ENCODE data around the gene KRTAP19-8.

Gene KRTAP19-8

GRCh38 chr21:31043471-31043870 lies 5.2 kb upstream of the KRTAP19-8 start:
- Histone ChIP-seq H3K4me1 (ENCODE audit: insufficient read depth, low read length) (no peaks in the 10 kb centered on the region), H3K36me3 (ENCODE audit: insufficient read depth, low read length) (no peaks in the 10 kb centered on the region), H3K27me3 (ENCODE audit: control insufficient read depth in 1 of 2, insufficient read depth in 2 of 2, low read length in 2 of 2) (no peaks in the 10 kb centered on the region), H3K4me3 (ENCODE audit: low read depth in 1 of 2, low read length in 2 of 2) (no peak overlapping the region), H3K27ac (ENCODE audit: low read depth, low read length) (no peak overlapping the region), H3K9ac (ENCODE audit: low read length) (no peak overlapping the region), H3K9me3 (ENCODE audit: low read length) (no peaks in the 10 kb centered on the region)

- H3K27me3 ChIP-seq (ENCODE audit: control insufficient read depth in 1 of 2, insufficient read depth in 2 of 2, low read length in 2 of 2) = no peaks in the 10 kb centered on the region
- no peaks in the 10 kb centered on the region for H3K36me3 ChIP-seq (ENCODE audit: insufficient read depth, low read length)
- H3K27ac ChIP-seq (ENCODE audit: low read depth, low read length) = no peak overlapping the region
- no peak overlapping the region for H3K9ac ChIP-seq (ENCODE audit: low read length)
- no peaks in the 10 kb centered on the region for H3K9me3 ChIP-seq (ENCODE audit: low read length)
- no peak overlapping the region for H3K4me3 ChIP-seq (ENCODE audit: low read depth in 1 of 2, low read length in 2 of 2)
- H3K4me1 ChIP-seq (ENCODE audit: insufficient read depth, low read length) = no peaks in the 10 kb centered on the region
Measured at GRCh38 chr21:31042080-31042464, 3.8 kb upstream of the KRTAP19-8 start.

- Histone ChIP-seq H3K9me3 (ENCODE audit: low read length) (no peaks in the 10 kb centered on the region), H3K4me3 (ENCODE audit: low read depth in 1 of 2, low read length in 2 of 2) (no peak overlapping the region), H3K9ac (ENCODE audit: low read length) (no peak overlapping the region), H3K27ac (ENCODE audit: low read depth, low read length) (no peak overlapping the region), H3K4me1 (ENCODE audit: insufficient read depth, low read length) (no peaks in the 10 kb centered on the region), H3K27me3 (ENCODE audit: control insufficient read depth in 1 of 2, insufficient read depth in 2 of 2, low read length in 2 of 2) (no peaks in the 10 kb centered on the region), H3K36me3 (ENCODE audit: insufficient read depth, low read length) (no peaks in the 10 kb centered on the region)
Measured at GRCh38 chr21:31041295-31042079, 3.2 kb upstream of the KRTAP19-8 start.

GRCh38 chr21:31034378-31034777 lies 3.9 kb downstream of the KRTAP19-8 start:
- H3K27me3 ChIP-seq (ENCODE audit: control insufficient read depth in 1 of 2, insufficient read depth in 2 of 2, low read length in 2 of 2) = no peaks in the 10 kb centered on the region
- H3K27ac ChIP-seq (ENCODE audit: low read depth, low read length) = no peak overlapping the region
- H3K4me1 ChIP-seq (ENCODE audit: insufficient read depth, low read length) = no peaks in the 10 kb centered on the region
- H3K9me3 ChIP-seq (ENCODE audit: low read length) = no peaks in the 10 kb centered on the region
- no peaks in the 10 kb centered on the region for H3K36me3 ChIP-seq (ENCODE audit: insufficient read depth, low read length)
- no peak overlapping the region for H3K9ac ChIP-seq (ENCODE audit: low read length)
- no peak overlapping the region for H3K4me3 ChIP-seq (ENCODE audit: low read depth in 1 of 2, low read length in 2 of 2)

GRCh38 chr21:31030367-31031106 lies 7.7 kb downstream of the KRTAP19-8 start:
- H3K4me3 ChIP-seq (ENCODE audit: low read depth in 1 of 2, low read length in 2 of 2) = no peak overlapping the region
- H3K9me3 ChIP-seq (ENCODE audit: low read length) = no peaks in the 10 kb centered on the region
- no peaks in the 10 kb centered on the region for H3K36me3 ChIP-seq (ENCODE audit: insufficient read depth, low read length)
- H3K27ac ChIP-seq (ENCODE audit: low read depth, low read length) = no peak overlapping the region
- no peaks in the 10 kb centered on the region for H3K4me1 ChIP-seq (ENCODE audit: insufficient read depth, low read length)
- no peak overlapping the region for H3K9ac ChIP-seq (ENCODE audit: low read length)
- H3K27me3 ChIP-seq (ENCODE audit: control insufficient read depth in 1 of 2, insufficient read depth in 2 of 2, low read length in 2 of 2) = no peaks in the 10 kb centered on the region

- Histone ChIP-seq H3K27me3 (ENCODE audit: control insufficient read depth in 1 of 2, insufficient read depth in 2 of 2, low read length in 2 of 2) (no peaks in the 10 kb centered on the region), H3K27ac (ENCODE audit: low read depth, low read length) (no peak overlapping the region), H3K36me3 (ENCODE audit: insufficient read depth, low read length) (no peaks in the 10 kb centered on the region), H3K9ac (ENCODE audit: low read length) (no peak overlapping the region), H3K9me3 (ENCODE audit: low read length) (no peaks in the 10 kb centered on the region), H3K4me3 (ENCODE audit: low read depth in 1 of 2, low read length in 2 of 2) (no peak overlapping the region), H3K4me1 (ENCODE audit: insufficient read depth, low read length) (no peaks in the 10 kb centered on the region)
Measured at GRCh38 chr21:31023680-31024079, 14.6 kb downstream of the KRTAP19-8 start.

GRCh38 chr21:31022306-31022705 lies 16.0 kb downstream of the KRTAP19-8 start:
- Histone ChIP-seq H3K27me3 (ENCODE audit: control insufficient read depth in 1 of 2, insufficient read depth in 2 of 2, low read length in 2 of 2) (no peaks in the 10 kb centered on the region), H3K4me1 (ENCODE audit: insufficient read depth, low read length) (no peaks in the 10 kb centered on the region), H3K36me3 (ENCODE audit: insufficient read depth, low read length) (no peaks in the 10 kb centered on the region), H3K9ac (ENCODE audit: low read length) (no peak overlapping the region), H3K4me3 (ENCODE audit: low read depth in 1 of 2, low read length in 2 of 2) (no peak overlapping the region), H3K27ac (ENCODE audit: low read depth, low read length) (no peak overlapping the region), H3K9me3 (ENCODE audit: low read length) (no peaks in the 10 kb centered on the region)

GRCh38 chr21:31018232-31018631 lies 20.0 kb downstream of the KRTAP19-8 start:
- H3K4me1 ChIP-seq (ENCODE audit: insufficient read depth, low read length) = no peaks in the 10 kb centered on the region
- H3K27ac ChIP-seq (ENCODE audit: low read depth, low read length) = no peak overlapping the region
- H3K27me3 ChIP-seq (ENCODE audit: control insufficient read depth in 1 of 2, insufficient read depth in 2 of 2, low read length in 2 of 2) = no peaks in the 10 kb centered on the region
- H3K36me3 ChIP-seq (ENCODE audit: insufficient read depth, low read length) = no peaks in the 10 kb centered on the region
- H3K4me3 ChIP-seq (ENCODE audit: low read depth in 1 of 2, low read length in 2 of 2) = no peak overlapping the region
- no peaks in the 10 kb centered on the region for H3K9me3 ChIP-seq (ENCODE audit: low read length)
- no peak overlapping the region for H3K9ac ChIP-seq (ENCODE audit: low read length)

GRCh38 chr21:31014891-31015290 lies 23.4 kb downstream of the KRTAP19-8 start:
- no peak overlapping the region for H3K9ac ChIP-seq (ENCODE audit: low read length)
- H3K4me1 ChIP-seq (ENCODE audit: insufficient read depth, low read length) = no peaks in the 10 kb centered on the region
- no peaks in the 10 kb centered on the region for H3K36me3 ChIP-seq (ENCODE audit: insufficient read depth, low read length)
- no peaks in the 10 kb centered on the region for H3K27me3 ChIP-seq (ENCODE audit: control insufficient read depth in 1 of 2, insufficient read depth in 2 of 2, low read length in 2 of 2)
- no peak overlapping the region for H3K4me3 ChIP-seq (ENCODE audit: low read depth in 1 of 2, low read length in 2 of 2)
- H3K27ac ChIP-seq (ENCODE audit: low read depth, low read length) = no peak overlapping the region
- no peaks in the 10 kb centered on the region for H3K9me3 ChIP-seq (ENCODE audit: low read length)

- H3K27ac ChIP-seq (ENCODE audit: low read depth, low read length) = no peak overlapping the region
Measured at GRCh38 chr21:31012133-31013089, 25.9 kb downstream of the KRTAP19-8 start.

GRCh38 chr21:31011412-31011811 lies 26.9 kb downstream of the KRTAP19-8 start:
- Histone ChIP-seq H3K9ac (ENCODE audit: low read length) (no peak overlapping the region), H3K36me3 (ENCODE audit: insufficient read depth, low read length) (no peaks in the 10 kb centered on the region), H3K9me3 (ENCODE audit: low read length) (no peaks in the 10 kb centered on the region), H3K4me1 (ENCODE audit: insufficient read depth, low read length) (no peaks in the 10 kb centered on the region), H3K27ac (ENCODE audit: low read depth, low read length) (no peak overlapping the region), H3K27me3 (ENCODE audit: control insufficient read depth in 1 of 2, insufficient read depth in 2 of 2, low read length in 2 of 2) (no peaks in the 10 kb centered on the region), H3K4me3 (ENCODE audit: low read depth in 1 of 2, low read length in 2 of 2) (no peak overlapping the region)

More at GRCh38 chr21:31012133-31013089, 25.9 kb downstream of the KRTAP19-8 start:
- Histone ChIP-seq H3K4me1 (ENCODE audit: insufficient read depth, low read length) (no peaks in the 10 kb centered on the region), H3K9ac (ENCODE audit: low read length) (no peak overlapping the region), H3K4me3 (ENCODE audit: low read depth in 1 of 2, low read length in 2 of 2) (no peak overlapping the region), H3K9me3 (ENCODE audit: low read length) (no peaks in the 10 kb centered on the region), H3K27me3 (ENCODE audit: control insufficient read depth in 1 of 2, insufficient read depth in 2 of 2, low read length in 2 of 2) (no peaks in the 10 kb centered on the region), H3K36me3 (ENCODE audit: insufficient read depth, low read length) (no peaks in the 10 kb centered on the region)
